ENCODE results near the gene RASGEF1B.
"Not testable (repeated sequence)": the region's sequence is repeated elsewhere in the genome, so short reads cannot be mapped to it uniquely, and the experiment has no call there.

RASGEF1B gene

DNA sequence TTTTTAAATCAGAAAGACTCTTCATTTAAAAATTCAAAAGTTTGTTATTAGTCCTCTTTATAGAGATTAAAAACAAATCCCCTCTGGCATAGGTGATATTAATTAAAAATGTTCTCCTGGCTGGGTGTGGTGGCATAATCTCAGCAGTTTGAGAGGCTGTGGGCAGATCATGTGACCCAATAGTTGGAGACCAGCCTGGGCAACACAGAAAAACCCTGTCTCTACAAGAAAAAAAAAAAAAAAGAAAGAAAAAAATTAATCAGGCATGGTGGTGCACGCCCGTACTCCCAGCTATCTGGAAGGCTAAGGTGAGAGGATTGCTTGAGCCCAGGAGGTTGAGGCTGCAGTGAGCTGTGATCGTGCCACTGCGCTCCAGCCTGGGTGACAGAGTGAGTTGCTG, 38.9 kb downstream of the RASGEF1B start:
- FAIRE-seq (no peak), DNase-seq (ENCODE audit: low spot score) (no peak)

DNA sequence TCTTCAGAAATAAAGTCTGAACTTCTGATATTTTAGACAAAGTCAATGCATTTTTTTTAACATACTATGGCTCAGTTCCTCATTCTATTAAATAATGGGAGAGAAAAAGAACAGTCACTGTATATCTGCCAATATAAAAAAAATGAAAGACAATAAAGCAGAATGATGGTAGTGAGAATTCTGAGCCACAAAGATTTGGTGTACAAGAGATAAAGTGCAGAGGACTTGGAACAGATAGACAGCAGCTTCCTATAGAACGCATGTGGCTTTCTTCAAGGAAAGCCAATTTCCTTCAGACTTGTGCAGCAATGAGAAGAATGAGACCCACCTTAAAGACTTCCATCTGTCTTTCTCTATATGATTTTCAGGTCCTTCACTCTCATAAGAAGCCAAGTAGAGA, 39.7 kb downstream of the RASGEF1B start:
- FAIRE-seq (no peak), DNase-seq (ENCODE audit: low spot score) (no peak)

DNA sequence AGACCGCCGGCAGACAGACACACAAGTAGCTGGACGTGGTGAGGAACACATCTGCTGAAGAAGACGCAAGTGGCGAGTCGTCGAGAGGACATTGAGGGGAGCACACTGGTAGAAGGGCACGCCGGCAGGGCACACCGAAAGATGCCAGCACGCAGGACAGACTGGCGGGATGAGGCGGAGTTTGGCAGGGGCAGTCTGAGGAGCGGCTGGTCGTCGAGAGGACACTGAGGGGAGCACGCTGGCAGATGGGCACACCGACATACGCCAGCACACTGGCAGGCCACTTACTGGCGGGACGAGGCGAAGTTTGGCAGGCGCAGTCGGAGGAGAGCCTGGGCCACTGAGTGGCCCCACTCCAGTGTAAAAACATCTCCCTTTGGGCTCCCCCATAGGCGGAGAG, 42.1 kb downstream of the RASGEF1B start:
- DNase-seq (ENCODE audit: low spot score) (no peak), FAIRE-seq (no peak)

DNA sequence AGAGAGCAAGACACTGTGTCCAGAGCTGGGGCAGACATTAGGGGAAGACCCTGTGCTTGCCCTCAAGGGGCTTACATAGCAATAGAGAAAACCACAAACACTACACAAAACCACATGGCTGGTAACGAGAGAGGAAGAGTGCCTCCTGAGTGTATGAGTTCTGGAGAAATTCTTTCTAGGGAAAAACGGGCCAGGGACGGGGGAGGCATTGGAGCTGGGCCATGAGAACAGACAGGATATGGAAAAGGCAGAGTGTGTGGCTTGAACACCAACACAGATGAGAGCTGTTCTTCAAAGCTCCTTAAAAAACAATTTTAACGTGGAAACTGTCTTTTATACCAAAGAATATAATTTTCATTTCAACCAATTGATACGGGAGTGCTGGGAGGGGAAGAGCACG, 42.7 kb downstream of the RASGEF1B start:
- no peak for DNase-seq (ENCODE audit: low spot score)
- FAIRE-seq = no peak

DNA sequence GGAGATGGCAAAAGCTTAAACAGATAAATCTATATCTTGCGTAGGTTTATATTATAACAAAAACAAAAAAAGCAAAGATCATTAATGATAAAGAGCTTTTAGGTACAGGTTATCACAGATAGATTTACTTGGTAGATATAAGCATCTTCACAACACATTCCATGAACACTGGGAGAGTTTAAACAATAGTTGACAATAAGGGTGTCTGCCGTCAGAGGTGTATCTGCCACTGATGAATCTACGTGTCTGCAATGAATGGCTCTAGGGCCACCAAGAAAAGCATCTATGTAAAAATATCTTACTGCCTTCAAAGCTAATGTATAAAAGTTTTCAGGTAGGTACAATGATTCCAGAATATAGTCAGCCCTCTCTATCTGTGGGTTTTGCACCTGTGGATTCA, 43.7 kb downstream of the RASGEF1B start:
- FAIRE-seq = no peak
- no peak for DNase-seq (ENCODE audit: low spot score)

DNA sequence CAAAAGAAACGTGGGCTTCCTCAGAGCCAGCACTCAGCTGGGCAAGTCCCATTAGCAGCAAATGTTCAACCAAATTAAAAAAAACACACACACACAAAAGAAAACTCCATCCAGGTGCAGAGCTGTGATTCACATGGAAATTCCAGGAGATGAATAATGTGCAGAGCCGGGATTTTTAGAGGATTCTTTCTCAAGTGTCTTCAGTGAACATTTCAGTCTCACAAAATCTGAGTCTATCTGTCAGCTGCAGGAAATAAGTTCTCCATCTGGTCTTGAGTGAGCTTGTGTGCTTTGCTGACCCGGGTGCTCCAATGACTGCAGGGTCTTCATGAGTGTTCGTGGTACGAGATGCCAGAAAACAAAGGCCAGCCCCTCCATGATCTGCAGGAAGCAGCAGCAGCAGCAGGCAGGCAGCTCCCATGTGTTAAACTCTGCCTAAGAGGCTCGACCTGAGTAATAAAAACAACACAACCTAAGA, 44.3 kb downstream of the RASGEF1B start:
- FAIRE-seq = no peak
- DNase-seq (ENCODE audit: low spot score) = no peak

DNA sequence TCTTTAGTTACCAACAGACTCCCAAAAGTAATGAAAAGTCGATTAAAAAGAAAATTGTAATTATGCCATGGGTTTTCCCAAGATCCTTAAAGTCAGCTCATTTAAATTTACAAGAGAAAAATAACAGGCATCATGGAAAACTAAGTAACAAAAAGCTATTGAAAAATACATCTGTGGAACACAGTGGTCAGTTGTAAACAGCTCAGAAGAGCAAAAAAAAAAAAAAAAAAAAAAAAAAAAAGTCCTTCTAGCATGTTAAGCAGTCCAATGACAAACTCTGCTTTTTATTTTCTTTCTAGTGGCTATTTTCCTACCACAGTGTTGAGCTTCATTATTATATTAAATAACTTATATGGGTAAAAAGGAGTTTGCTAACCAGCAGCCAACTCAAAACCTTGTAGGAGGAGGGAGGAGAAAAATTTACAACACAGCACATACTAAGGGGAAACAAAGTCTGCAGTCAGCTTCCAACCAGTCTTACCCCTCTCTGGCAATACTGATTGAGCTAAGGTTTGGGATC, 44.9 kb downstream of the RASGEF1B start:
- FAIRE-seq = no peak
- DNase-seq (ENCODE audit: low spot score) = no peak

DNA sequence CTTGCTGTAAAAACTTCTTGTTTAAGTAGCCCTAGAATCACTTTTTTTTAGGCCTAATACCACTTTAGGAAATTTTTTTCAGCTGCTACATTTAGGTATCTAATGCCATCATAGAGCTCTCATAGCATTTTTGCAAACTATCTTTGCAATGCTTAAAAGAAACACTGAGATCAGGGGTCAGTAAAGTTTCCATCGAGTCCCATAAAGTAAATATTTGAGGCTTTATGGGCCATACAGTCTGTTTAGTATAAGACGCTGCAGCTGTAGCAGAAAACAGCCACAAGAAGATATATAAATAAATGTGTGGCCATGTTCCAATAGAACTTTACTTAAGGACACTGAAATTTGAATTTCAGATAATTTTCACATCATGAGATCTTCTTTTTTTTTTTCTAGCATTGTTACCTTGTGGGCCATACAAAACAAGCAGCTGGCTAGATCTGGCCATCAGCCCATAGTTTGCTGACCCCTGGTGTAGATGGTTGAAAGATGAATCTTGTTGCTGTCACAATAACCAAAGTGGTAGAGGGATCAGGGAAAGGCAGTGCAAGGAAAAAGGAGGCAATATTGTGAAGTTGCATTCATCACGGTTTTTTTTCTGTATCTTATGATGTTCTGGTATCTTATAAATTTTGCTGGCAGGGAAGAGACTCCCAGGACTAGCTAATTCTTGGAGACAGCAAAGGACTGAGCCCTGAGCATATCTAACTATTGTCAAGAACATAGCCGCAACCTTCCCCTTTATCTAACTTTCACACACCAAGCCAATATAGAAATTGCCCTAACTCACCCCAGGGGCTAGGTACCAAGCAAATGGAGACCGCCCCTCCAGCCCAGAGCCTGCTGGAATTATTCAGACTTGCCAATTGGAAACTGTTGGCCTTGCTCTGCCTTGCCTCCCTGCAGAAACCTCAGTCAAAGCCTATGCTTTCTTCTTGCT, 46.6 kb downstream of the RASGEF1B start:
- FAIRE-seq = no peak

DNA sequence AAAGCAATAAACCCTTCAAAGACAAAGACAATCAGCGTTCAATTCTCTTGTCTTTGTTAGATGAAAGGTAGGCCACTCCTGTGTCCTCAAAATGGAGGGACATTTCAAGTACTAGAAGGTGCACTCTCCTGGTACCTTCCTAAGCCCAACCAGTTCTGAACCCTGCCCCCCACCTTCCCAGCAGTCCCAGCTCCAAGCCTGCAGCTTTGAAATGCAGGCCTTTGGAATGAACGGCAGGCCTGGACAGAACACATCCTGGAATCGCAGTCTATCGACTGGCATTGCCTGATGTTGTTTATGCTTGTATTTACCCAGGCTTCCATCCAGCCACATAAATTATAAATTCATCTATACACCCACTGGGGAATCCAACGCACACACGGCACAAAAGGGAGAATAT, 47.4 kb downstream of the RASGEF1B start:
- no peak for FAIRE-seq
- no peak for DNase-seq (ENCODE audit: low spot score)

More for the DNA sequence above, 46.6 kb downstream of the RASGEF1B start:
- no peak for DNase-seq (ENCODE audit: low spot score)

DNA sequence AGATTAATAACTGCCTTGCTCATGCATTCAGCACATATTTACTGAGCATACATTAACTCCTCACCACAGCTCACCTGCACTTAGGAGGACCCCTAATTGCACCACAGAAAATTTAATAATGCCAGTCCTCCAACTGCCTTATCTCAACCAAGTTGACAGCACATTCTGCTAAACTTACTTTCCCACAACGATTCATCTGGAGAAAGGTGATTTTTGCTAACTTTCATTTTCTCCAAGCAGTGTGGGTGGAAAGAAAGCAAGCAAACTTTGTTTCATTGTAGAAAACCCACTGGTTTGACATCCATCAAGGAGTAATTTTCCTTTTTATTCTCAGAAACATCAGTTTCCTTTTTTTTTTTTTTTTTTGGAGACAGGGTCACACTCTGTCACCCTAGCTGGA, 49.1 kb downstream of the RASGEF1B start:
- DNase-seq (ENCODE audit: low spot score) (no peak), FAIRE-seq (no peak)

DNA sequence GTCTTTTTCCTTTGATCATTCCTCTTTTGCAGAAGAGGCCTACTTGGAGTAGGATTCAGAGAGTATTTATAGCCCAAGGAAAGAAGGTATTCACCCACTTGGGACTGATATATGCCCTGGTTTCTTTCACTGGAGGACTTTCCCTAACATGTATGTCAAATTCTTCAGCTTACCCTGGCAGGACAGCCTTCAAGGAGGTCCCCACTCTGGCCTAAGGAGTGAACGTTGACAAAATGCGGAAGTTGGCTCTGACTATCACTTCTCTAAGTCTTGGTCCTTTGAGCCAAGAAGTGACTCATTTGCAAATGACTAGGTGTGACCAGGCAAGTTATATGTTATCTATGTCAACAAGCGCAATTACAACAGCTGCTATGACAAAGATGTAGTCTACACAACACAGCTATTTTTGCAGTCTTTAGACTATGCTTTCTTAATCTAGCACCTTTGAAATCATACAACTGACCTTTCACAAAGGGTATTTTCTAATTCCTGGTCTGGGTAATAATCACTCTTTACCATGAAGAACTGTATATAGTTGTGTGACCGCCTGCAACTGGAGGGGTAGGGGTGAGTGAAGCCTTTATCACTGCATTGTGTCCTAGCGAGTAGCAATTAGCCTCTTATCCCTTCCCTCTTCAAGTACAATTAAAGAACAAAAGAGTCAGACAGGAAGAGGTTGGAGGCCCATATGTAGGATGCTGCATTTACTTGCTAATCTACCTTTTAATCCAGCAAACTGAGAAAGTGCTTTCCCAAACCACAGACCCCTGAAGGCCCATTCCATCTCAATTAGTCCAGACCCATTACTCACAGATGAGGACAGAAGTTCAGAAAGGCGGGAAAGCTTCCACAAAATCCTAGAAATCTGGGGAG, 50.1 kb downstream of the RASGEF1B start:
- FAIRE-seq = no peak

DNA sequence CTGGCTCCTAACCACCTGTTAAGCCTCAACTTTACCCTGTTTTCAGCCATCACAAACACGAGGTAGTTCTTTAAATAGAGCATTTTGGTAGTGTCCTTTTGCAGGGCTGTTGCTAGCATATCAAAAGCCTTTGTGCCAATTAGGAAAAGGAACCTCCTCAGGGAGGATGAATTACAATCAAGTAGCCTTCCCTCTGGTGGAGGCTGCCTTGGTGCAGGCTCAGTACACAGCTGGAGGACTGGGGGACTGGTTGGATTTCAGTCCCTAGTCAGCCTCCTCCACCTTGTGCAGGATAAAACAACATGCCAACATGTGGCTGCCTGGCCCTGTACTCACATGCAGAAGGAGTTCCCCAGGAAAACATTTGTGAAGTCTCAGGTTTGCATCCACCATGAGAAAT, 53.1 kb downstream of the RASGEF1B start:
- DNase-seq (ENCODE audit: low spot score) (no peak), FAIRE-seq (no peak)

More for the DNA sequence above, 50.1 kb downstream of the RASGEF1B start:
- DNase-seq (ENCODE audit: low spot score) = no peak

DNA sequence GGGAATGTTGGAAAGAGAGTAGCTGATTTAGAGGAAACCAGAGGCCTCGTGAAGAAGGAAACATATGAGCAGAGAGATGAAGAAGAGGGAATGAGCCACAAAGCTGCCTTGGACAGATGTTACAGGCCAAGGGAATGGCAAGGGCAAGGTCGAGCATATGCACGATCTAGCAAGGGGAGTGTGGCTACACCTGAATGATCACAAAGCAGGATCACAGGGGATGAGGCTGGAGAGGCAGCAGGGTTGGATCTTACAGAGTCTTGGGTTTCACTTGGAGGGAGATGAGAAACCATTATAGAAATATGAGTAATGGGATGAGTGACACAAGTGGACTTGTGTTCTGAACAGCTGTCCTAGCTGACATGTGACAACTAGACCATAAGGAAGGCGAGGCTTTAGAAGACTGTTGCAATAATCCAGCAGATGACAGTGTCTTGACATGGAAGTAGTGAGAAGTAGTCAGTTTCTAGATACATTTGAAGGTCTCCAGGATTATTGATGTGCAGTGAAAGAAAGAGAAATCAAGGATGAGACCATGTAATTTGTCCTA, 58.7 kb downstream of the RASGEF1B start:
- no peak for DNase-seq (ENCODE audit: low spot score)
- no peak for FAIRE-seq

DNA sequence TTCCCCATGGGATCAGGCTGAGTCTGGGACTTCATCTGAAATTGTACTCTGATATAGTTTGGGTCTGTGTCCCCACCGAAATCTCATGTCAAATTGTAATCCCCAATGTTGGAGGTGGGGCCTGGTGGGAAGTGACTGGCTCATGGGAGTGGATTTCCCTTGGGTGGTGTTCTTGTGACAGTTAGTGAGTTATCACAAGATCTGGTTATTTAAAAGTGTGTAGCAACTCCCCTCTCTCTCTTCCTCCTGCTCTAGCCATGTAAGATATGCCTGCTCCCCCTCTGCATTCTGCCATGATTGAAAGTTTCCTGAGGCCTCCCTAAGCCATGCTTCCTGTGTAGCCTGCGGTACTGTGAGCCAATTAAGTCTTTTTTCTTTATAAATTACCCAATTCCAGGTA, 61.0 kb downstream of the RASGEF1B start:
- FAIRE-seq (no peak), DNase-seq (ENCODE audit: low spot score) (no peak)

DNA sequence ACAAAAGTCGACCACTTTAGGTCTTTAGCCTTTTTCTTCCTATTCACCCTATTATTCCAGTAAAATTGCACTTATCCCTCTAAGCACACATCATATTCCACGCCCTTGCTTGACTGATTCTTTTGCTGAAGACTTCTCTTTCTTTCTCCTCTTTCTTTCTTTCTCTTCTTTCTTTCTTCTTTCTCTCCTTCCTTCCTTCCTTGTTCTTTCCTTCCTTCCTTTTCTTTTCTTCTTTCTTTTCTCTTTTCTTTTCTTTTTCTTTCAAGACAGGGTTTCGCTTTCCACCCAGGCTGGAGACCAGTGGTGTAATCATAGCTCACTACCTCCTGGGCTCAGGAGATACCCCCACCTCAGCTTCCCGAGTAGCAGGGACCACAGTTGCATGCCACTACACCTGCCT, 61.9 kb downstream of the RASGEF1B start:
- no peak for FAIRE-seq
- DNase-seq (ENCODE audit: low spot score) = no peak

DNA sequence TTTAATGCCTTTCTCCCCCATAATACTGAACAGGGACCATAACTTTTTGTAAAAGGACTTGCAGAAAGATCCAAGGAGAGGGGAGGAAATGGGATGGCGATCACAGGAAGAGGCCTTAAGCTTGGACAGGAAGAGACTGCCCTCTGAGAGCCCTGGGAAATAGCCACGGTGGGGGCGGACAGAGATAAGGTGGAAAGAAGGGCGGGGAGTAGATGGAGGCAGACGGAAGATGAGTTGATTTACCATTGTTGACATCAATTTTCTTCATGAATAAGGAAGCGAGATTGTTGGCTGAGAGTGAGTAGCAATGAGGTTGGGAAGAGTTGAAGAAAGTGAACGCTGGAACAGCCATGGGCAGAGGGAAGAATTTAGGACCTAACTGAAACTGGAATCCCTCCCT, 63.4 kb downstream of the RASGEF1B start:
- DNase-seq (ENCODE audit: low spot score) (no peak), FAIRE-seq (no peak)

DNA sequence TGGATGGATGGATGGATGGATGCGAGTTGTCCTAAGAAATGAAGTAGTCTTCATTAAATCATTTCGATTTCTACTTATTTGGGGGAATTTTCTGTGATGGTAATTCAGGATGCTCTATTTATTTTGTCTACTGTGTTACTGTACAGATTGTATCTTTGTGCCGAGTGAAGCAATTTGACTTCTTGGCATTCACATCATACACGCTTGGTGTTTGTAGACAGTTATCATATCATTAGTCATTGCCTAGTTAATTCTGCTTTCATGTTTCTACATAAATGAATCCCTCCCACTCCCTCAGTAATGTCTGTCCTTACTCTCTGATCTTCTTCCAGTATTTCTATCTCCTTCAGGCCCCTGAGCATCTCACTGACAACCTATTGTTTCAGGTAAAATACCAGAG, 64.0 kb downstream of the RASGEF1B start:
- FAIRE-seq (no peak), DNase-seq (ENCODE audit: low spot score) (no peak)

DNA sequence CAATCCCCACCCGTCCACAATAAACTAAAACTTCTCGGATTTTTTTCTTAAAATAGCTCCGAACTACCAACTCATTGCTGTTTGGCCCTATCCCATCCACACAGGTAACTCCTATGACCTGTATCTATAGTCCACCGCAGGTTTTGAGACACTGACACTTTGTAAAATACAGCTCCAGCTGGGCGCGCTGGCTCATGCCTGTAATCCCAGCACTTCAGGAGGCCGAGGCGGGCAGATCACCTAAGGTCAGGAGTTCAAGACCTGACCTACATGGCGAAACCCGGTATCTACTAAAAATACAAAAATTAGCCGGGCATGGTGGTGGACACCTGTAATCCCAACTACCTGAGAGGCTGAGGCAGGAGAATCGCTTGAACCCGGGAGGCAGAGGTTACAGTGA, 65.2 kb downstream of the RASGEF1B start:
- FAIRE-seq = not testable (repeated sequence)

DNA sequence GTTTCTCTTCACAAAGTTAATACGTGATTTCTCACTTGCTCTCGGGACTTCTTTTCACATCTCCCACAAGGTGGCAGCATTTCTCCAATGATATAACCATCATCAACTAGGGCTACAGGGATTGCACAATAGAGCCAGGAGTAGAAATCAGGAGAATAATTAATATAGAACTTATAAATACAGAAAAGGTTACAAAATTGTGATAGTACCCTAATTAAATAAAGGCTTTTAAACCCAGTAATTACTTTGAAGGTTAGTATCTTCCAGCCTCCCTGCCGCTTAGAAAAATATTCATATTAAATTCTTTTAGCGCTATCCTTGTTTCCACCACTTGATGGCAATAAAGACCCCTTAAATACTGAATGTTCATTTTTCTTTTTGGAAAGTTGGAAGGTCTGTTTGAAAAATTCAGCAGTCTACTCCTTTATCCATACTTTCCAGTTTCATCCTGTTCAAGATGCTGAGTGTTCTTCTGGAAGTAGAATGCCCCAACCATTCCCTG, 65.8 kb downstream of the RASGEF1B start:
- FAIRE-seq (peak; percentile 71), DNase-seq (ENCODE audit: low spot score) (peak; percentile 53)

More for the DNA sequence above, 65.2 kb downstream of the RASGEF1B start:
- DNase-seq (ENCODE audit: low spot score) = not testable (repeated sequence)

DNA sequence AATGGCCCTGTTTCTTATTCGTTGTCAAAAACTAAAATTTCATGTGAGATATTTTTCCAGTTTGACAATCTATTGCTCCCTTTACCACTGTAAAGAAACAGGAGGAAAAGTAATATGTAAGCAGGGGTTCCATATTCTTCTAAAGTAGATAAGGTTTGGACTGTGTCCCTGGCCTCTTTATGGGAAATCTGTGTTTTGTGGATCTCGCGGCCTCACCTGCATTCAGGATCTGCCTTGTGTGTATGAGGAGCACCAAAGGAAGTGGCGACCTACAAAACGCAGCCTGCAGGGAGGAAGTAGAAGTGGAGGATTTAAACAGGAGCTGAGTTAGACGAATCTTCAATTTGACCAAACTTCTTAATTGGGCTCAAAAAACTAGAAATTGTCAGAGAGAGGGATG, 67.0 kb downstream of the RASGEF1B start:
- DNase-seq (ENCODE audit: low spot score) = no peak
- no peak for FAIRE-seq

DNA sequence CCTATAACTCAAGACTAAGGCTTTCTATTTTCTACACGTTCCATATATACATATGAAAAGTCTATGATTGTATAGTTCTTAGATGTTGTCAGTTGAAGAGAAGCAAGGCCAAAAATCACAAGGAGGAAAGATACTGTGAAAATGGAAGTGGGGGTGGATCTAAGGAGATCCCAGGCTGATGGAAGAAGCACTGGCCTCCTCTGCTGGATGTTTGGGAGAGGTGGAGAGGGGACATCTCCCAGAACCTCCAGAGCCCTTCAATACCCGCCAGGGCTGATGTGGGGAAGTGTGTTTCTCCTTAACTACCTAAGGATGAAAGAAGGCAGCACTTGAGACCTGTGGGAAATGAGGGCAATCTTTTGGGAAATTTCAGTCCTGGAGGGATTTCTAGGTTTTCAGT, 67.4 kb downstream of the RASGEF1B start:
- FAIRE-seq (no peak), DNase-seq (ENCODE audit: low spot score) (no peak)
